GM23338 (cell line): ENCODE data around the gene EGF. TPM values are rescaled to one million over a fixed set of nuclear protein-coding genes. Genes with fewer than 3 reads are reported as not detected.

ENCODE experiments used
- ATAC-seq: fragments of 200-7000 bp; cut with Tn5 transposase; 3 replicates; pipeline ENCODE4 v1.9.1; 2020
- DNase-seq: peaks from one replicate; pipeline ENCODE4 v3.0.0-alpha.2; 2015; ENCODE audit warnings: low spot score
- H2AFZ ChIP-seq: fragments of 200-600 bp; sonication (generic); 2 replicates; pipeline ENCODE4 v1.8.0; 2016; ENCODE audit warnings: antibody characterized with exemption, mild to moderate bottlenecking, moderate library complexity
- H3F3A ChIP-seq: fragments of 200-600 bp; sonication (generic); replicated peaks from 2 replicates; pipeline ENCODE4 v1.8.0; 2017; ENCODE audit warnings: antibody characterized with exemption, mixed run types, low read depth
- H3K27ac ChIP-seq: fragments of 200-600 bp; sonication (generic); 2 replicates; pipeline ENCODE4 v1.6.1; 2016; ENCODE audit warnings: low read depth
- H3K27me3 ChIP-seq: fragments of 200-600 bp; sonication (generic); 2 replicates; pipeline ENCODE4 v1.8.0; 2016; ENCODE audit warnings: mild to moderate bottlenecking, mixed run types, moderate library complexity; ENCODE audit not compliant: insufficient read depth
- H3K36me3 ChIP-seq: fragments of 200-600 bp; sonication (generic); 2 replicates; pipeline ENCODE4 v1.8.0; 2016; ENCODE audit warnings: mild to moderate bottlenecking; ENCODE audit not compliant: insufficient read depth
- H3K4me1 ChIP-seq: fragments of 200-600 bp; sonication (generic); 2 replicates; pipeline ENCODE4 v1.8.0; 2016; ENCODE audit warnings: mild to moderate bottlenecking, moderate library complexity; ENCODE audit not compliant: insufficient read depth
- H3K4me2 ChIP-seq: fragments of 200-600 bp; sonication (generic); 2 replicates; pipeline ENCODE4 v1.7.1; 2017; ENCODE audit warnings: mixed run types
- H3K4me3 ChIP-seq: fragments of 200-600 bp; sonication (generic); 2 replicates; pipeline ENCODE4 v1.6.1; 2016; ENCODE audit warnings: mixed run types
- H3K79me2 ChIP-seq: fragments of 200-600 bp; sonication (generic); replicated peaks from 2 replicates; pipeline ENCODE4 v1.8.0; 2017; ENCODE audit warnings: mild to moderate bottlenecking; ENCODE audit not compliant: insufficient read depth
- H3K9me2 ChIP-seq: fragments of 200-600 bp; sonication (generic); 2 replicates; pipeline ENCODE4 v1.8.0; 2017; ENCODE audit not compliant: insufficient read depth
- H4K20me1 ChIP-seq: fragments of 200-600 bp; sonication (generic); replicated peaks from 2 replicates; pipeline ENCODE4 v1.8.0; 2017; ENCODE audit warnings: mild to moderate bottlenecking; ENCODE audit not compliant: insufficient read depth
- H3K27ac Mint-ChIP-seq: 2 replicates; pipeline ENCODE4 v1.8.0; 2020; ENCODE audit warnings: inconsistent platforms, mild to moderate bottlenecking, moderate library complexity, mixed read lengths
- H3K27me3 Mint-ChIP-seq: 3 replicates; pipeline ENCODE4 v1.8.0; 2022; ENCODE audit warnings: low read depth, mild to moderate bottlenecking, moderate library complexity, mixed read lengths, inconsistent platforms; ENCODE audit not compliant: insufficient read depth, poor library complexity
- H3K36me3 Mint-ChIP-seq: 3 replicates; pipeline ENCODE4 v1.8.0; 2021; ENCODE audit warnings: low read depth, mild to moderate bottlenecking, inconsistent platforms, moderate library complexity, mixed read lengths
- H3K4me1 Mint-ChIP-seq: 3 replicates; pipeline ENCODE4 v1.8.0; 2020; ENCODE audit warnings: mild to moderate bottlenecking, inconsistent platforms, mixed read lengths
- H3K4me3 Mint-ChIP-seq: 3 replicates; pipeline ENCODE4 v1.8.0; 2021; ENCODE audit warnings: moderate library complexity, mild to moderate bottlenecking, inconsistent platforms, mixed read lengths
- H3K9me3 Mint-ChIP-seq: 3 replicates; pipeline ENCODE4 v1.8.0; 2020; ENCODE audit warnings: moderate library complexity, mild to moderate bottlenecking, inconsistent platforms, mixed read lengths
- CREB1 ChIP-seq: fragments of 250-450 bp; sonication (Bioruptor Pico); IDR thresholded peaks from 2 replicates; pipeline ENCODE4 v1.5.0; 2020; ENCODE audit warnings: low read depth, mild to moderate bottlenecking, moderate library complexity
- CTCF ChIP-seq, 2 experiments: fragments of 200-600 bp in 1 of 2; sonication (generic) in 1 of 2; conservative IDR thresholded peaks; 2 replicates each; pipeline versions ENCODE4 v1.5.1 to v1.6.1; 2016 to 2017; ENCODE audit warnings: antibody characterized with exemption in 2 of 2, low read depth in 2 of 2, mild to moderate bottlenecking in 2 of 2, moderate library complexity in 1 of 2
- ETS1 ChIP-seq: IDR thresholded peaks from 2 replicates; pipeline ENCODE4 v1.6.1; 2016; ENCODE audit warnings: antibody characterized with exemption
- EZH2 ChIP-seq: fragments of 200-600 bp; sonication (generic); IDR thresholded peaks from one replicate; pipeline ENCODE4 v1.8.0; 2017; ENCODE audit warnings: antibody characterized with exemption, mild to moderate bottlenecking, low read depth; ENCODE audit not compliant: unreplicated experiment
- EZH2phosphoT487 ChIP-seq: fragments of 200-600 bp; sonication (generic); IDR thresholded peaks from one replicate; pipeline ENCODE4 v1.8.1; 2018; ENCODE audit warnings: antibody characterized with exemption; ENCODE audit not compliant: unreplicated experiment
- JUNB ChIP-seq: IDR thresholded peaks from one replicate; pipeline ENCODE4 v1.6.1; 2016; ENCODE audit warnings: antibody characterized with exemption; ENCODE audit not compliant: unreplicated experiment
- NANOG ChIP-seq: IDR thresholded peaks from 2 replicates; pipeline ENCODE4 v1.6.1; 2016; ENCODE audit warnings: antibody characterized with exemption, borderline replicate concordance
- POLR2AphosphoS5 ChIP-seq: IDR thresholded peaks from 2 replicates; pipeline ENCODE4 v1.6.1; 2016; ENCODE audit warnings: antibody characterized with exemption, low read depth
- REST ChIP-seq: IDR thresholded peaks from one replicate; pipeline ENCODE4 v1.6.1; 2018; ENCODE audit warnings: antibody characterized with exemption; ENCODE audit not compliant: unreplicated experiment
- STAT1 ChIP-seq: IDR thresholded peaks from one replicate; pipeline ENCODE4 v1.6.1; 2016; ENCODE audit warnings: antibody characterized with exemption; ENCODE audit not compliant: unreplicated experiment
- ZNF114 ChIP-seq: fragments of 250-450 bp; sonication (Bioruptor Pico); IDR thresholded peaks from 2 replicates; pipeline ENCODE4 v1.5.0; 2020; ENCODE audit warnings: mild to moderate bottlenecking, moderate library complexity
- ZNF331 ChIP-seq: fragments of 250-450 bp; sonication (Bioruptor Pico); IDR thresholded peaks from 2 replicates; pipeline ENCODE4 v1.5.0; 2020; ENCODE audit warnings: low read depth, mild to moderate bottlenecking, moderate library complexity
- ZNF462 ChIP-seq: fragments of 250-450 bp; sonication (Bioruptor Pico); IDR thresholded peaks from 2 replicates; pipeline ENCODE4 v1.5.0; 2020; ENCODE audit warnings: mild to moderate bottlenecking, moderate library complexity
- polyA plus RNA-seq: library from polyadenylated mRNA; unstranded; fragments of >200 nt; fragmentation: Nextera tagmentation; extraction: Ambion mirVana; gene quantifications from 2 replicates; pipeline ENCODE4 v1.2.1, GENCODE V29; 2016
- total RNA-seq: library from RNA; depleted of rRNA; stranded (reverse); fragments of >200 nt; shearing (Covaris generic); gene quantifications from 2 replicates; pipeline ENCODE4 v1.2.3, GENCODE V29; 2014

EGF gene
- total and polyA plus RNA-seq, 2 experiments from 2014 or later: 1.4 to 3.0 TPM

GRCh38 chr4:109928327-109929045, 15.8 kb downstream of the EGF start:
- Histone ChIP-seq H3K36me3 (no peaks in the 10 kb centered on the region), H3K27me3 (no peaks in the 10 kb centered on the region), H3K4me2 (0 out of 2 replicates have a peak overlapping the region, but pooled peaks have one; percentile 40), H3F3A (no peaks in the 10 kb centered on the region), H3K4me1 (peaks cover 18% of the 10 kb centered on the region), H4K20me1 (no peaks in the 10 kb centered on the region), H3K4me3 (no peak overlapping the region), H3K9me2 (no peaks in the 10 kb centered on the region; the same call in 1 of the 2 replicates), H3K79me2 (no peaks in the 10 kb centered on the region), H2AFZ (no peak overlapping the region), H3K27ac (peak overlapping the region; percentile 60; the same call in 1 of the 2 replicates)
- Mint-ChIP-seq H3K27ac (peak overlapping the region; percentile 10; the same call in 1 of the 2 replicates), H3K36me3 (no peaks in the 10 kb centered on the region), H3K9me3 (no peaks in the 10 kb centered on the region), H3K27me3 (no peaks in the 10 kb centered on the region), H3K4me1 (peaks cover 29% of the 10 kb centered on the region), H3K4me3 (no peak overlapping the region)
- ATAC-seq (peak; percentile 44), DNase-seq (peak; percentile 34)
- TF ChIP-seq ZNF462 (CRISPR knock-in tag) (no peak), CREB1 (no peak), STAT1 (no peak), POLR2AphosphoS5 (no peak), ZNF331 (CRISPR knock-in tag) (no peak), ETS1 (no peak), JUNB (no peak), CTCF (conservative IDR thresholded peaks at IDR 0.05; ENCODE audit: low read depth in 2 of 2) (no peak), EZH2phosphoT487 (no peak), NANOG (no peak), REST (no peak), ZNF114 (CRISPR knock-in tag) (no peak), EZH2 (no peak)
